ENCODE data around the gene TRAPPC11.
"Not testable (repeated sequence)": the region's sequence is repeated elsewhere in the genome, so short reads cannot be mapped to it uniquely, and the experiment has no call there.

The TRAPPC11 gene

DNA sequence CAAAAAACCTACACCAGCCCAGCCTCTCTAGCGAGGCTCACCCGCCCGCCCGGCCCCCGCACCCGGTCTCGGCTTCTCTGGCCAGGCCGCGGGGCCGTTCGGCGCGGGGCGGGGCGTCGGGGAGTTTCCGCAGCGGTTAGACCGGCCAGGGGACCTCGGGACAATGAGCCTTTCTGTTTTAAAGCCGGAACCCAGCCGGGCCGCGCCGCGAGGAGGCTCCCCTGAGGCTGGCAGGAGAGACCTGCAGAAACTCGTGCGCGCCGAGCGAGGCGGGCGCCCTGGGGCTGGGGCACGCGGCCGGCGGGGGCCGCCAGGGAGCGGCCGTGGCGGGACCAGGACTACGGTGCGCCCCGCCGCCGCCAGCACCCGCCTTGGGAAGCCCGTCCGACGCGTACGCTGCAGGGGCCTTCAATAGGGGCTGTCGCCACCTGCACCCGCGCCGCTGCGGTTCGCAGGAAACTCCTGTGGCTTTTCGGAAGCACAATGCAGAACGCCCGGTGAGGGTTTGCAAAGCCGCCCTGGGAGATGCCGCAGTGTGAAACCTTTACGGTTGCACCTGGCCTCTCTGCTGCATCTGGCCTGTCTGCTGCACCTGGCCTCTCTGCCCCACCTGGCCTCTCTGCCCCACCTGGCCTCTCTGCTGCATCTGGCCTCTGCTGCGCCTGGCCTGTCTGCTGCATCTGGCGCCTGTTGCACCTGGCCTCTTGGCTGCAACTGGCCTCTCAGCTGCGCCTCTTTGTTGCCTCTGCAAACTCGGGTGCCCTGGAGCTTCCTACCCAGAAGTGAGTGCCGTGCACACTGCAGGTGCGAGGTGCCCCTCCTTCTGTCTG lies 63.9 kb downstream of the TRAPPC11 start:
- DNase-seq, result peak; percentile 66

GRCh38 chr4:183723561-183724228 lies 64.6 kb downstream of the TRAPPC11 start:
- DNase-seq, result no peak

GRCh38 chr4:183725585-183725984 lies 66.5 kb downstream of the TRAPPC11 start:
- not testable (repeated sequence) for DNase-seq

DNA sequence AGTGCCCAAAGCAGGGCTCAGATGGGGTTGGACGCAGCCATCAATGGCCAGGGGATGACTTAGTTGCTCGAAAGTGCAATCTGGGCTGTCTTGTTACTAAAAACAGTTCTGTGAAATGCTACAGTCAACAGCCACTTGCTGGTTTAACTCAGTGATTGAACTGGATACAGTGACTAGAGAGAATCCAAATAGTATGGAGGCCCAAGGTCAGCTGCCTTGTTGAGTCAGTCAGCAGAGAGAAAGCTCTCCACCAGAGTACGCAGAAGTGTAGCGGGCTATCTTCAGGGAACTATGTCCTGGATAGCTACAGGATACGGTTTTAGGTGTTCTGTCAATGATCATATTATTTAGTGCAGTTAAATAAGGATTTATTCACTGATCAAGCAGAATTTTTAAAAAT lies 68.4 kb downstream of the TRAPPC11 start:
- DNase-seq, result no peak

DNA sequence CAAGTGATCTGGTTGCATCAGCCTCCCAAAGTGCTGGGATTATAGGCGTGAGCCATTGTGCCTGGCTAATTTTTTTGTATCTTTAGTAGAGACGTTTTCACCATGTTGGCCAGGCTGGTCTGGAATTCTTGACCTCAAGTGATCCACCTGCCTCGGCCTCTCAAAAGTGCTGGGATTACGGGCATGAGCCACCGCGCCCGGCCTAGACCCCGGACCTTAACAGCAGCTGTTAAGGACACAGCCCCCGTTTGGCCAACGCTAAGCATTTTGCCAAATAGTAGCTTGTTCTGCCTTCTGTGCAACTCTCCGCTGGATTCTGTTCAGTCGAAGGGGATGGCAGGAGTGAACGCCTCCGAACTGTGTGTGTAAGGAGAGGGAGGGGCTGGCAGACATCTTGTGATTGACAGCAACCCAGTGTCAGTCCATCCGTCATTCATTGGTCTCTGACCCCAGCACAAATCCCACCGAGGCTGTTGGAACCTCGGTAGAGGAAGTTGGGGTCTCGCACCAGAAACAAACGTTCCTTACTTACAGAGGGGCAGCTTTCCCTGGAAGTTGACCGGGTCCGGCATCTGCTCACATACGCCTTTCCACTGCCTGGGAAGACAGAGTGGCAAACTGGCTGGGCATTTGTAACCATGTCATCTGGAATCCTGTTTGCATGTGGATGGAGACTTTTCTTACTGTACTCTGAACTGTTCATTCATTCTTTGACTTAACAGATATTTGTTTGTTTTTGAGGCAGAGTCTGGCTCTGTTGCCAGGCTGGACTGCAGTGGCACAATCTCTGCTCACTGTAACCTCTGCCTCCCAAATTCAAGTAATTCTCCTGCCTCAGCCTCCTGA lies 69.4 kb downstream of the TRAPPC11 start:
- no peak for DNase-seq

GRCh38 chr4:183729069-183729406 lies 69.9 kb downstream of the TRAPPC11 start:
- no peak for DNase-seq

DNA sequence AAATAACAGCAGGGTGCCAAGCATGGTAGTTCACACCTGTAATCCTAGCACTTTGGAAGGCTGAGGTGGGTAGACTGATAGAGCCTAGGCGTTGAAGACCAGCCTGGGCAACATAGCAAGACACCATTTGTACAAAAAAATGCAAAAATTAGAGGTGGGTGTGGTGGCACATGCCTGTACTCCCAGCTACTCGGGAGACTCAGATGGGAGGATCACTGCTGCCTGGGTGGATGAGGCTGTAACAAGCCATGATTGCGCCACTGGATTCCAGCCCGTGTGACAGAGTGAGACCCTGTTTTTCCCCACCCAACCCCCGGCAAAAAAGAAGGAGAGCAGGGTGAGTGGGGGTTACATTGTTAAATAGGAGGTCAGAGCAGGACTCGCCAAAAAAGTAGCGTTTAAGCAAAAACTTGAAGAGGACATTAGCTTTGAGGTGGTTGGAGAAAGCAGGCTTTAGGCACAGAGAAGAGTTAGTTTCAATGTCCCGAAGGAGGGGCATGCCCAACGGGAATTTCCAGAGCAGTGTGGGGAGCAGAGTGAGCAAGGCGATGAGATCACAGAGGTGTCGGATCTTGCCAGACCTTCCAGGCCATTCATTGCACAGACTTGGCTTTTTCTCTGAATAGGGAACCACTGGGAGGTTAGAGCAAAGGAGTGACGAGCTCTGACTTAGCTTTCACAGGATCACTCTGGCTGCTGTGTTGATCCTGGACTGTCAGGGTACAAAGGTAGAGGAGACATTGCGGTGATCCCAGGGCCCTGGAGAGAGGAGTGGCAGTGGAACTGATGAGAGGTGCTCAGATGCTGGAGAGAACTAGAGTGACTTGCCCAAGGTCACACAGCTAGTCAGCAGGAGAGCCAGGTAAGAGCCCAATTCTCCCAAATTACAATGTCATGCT lies 70.6 kb downstream of the TRAPPC11 start:
- DNase-seq, result no peak

DNA sequence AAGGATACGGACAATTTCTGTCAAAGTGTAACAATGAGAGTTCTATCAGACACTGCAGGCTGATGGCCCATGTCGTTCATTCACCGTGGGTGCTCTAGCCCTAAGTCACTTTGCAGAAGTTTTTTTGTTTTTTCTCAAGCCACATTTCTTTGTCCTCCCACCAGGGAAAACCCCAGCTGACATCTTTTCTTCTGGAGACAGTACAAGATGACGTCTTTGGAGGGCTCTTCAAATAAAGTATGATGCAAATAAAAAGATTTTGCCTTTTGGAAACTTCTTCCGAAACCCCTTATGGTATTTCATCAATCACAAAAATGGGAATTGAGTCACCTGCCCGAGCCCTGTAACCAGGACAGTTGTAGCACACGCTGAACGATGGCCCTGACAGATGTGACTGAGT lies 73.2 kb downstream of the TRAPPC11 start:
- DNase-seq, result no peak

- DNase-seq, result no peak
Measured at GRCh38 chr4:183733181-183733580, 74.1 kb downstream of the TRAPPC11 start.

DNA sequence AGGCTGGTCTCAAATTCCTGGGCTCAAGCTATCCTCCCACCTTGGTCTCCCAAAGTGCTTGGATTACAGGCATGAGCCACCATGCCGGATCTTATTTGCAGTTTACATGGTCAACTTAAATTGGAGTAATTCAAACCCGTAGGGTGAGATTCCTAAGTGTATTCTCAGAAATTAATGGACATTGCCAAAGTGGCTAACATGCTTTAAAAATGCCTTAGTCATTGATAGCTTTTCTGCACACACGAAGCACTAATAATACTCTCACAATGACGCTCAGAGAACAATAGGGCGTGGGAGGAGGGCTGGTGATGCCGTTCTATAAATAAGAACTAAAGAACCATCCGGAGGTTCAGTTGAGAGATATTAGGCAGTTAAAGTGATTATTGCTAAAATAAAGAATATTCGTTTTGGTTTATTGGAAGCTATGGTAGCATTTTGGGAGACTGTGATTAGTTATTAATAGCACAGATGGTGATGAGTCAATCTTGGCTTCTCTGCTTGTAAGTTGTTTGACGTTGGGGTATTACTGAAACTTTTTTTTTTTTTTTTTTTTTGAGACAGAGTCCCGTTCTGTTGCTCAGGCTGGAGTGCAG lies 79.1 kb downstream of the TRAPPC11 start:
- no peak for DNase-seq

DNA sequence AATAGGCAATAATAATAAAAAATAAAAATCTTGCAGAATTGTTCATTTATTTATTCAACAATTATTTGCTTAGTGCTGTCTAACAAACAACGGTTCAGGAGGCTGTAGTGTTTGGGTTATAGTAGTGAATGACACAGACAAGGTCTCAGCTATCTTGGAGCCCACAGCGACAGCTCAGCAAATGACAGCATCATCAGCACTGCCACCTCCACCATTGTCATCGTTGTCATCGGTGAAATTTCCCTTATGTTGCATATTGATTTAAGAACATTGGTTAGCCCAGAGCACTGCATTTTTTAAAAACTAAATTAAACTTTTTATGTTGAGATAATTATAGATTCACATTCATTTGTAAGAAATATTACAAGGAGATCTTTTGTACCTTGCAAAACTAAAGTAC lies 79.9 kb downstream of the TRAPPC11 start:
- DNase-seq, result no peak

GRCh38 chr4:183746305-183747229 lies 87.5 kb downstream of the TRAPPC11 start:
- peak; percentile 80 for DNase-seq

DNA sequence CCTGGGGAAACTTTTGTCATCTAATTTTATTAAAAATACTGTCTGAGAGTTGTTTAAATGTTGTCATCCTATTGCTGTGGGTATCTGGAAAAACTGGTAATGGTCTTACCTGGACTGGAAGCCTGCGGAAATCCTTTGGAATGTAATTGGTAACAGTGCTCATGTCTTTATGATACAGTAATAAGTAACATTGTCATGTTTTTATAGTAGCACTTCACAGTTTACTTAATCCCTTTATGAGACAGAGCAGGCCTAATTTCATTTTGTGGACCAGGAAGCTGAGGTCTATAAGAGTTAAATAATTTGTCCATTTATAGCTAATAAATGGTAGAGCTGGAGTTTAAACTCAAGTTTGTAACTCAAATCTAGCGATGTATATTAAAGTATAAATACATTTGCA lies 88.3 kb downstream of the TRAPPC11 start:
- no peak for DNase-seq

- DNase-seq, result peak; percentile 74
Measured at GRCh38 chr4:183747931-183748670, 89.0 kb downstream of the TRAPPC11 start.

DNA sequence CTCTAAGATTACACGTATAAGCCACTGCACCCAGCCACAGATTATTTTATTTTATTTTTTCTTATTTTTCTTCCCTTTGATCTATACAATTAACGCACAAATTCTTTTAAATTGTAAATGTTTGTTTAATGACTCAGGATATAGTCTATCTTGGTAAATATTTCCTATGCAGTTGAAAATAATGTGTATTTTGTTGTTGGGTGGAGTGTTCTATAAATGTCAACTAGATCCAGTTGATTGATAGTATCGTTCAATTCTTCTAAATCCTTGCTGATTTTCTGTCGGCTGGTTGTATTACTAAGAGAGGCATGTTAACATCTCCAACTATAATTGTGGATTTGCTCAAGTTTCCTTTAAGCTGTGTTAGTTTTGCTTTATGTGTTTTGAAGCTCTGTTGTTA lies 92.0 kb downstream of the TRAPPC11 start:
- no peak for DNase-seq

- DNase-seq, result no peak
Measured at GRCh38 chr4:183755596-183755995, 96.5 kb downstream of the TRAPPC11 start.

DNA sequence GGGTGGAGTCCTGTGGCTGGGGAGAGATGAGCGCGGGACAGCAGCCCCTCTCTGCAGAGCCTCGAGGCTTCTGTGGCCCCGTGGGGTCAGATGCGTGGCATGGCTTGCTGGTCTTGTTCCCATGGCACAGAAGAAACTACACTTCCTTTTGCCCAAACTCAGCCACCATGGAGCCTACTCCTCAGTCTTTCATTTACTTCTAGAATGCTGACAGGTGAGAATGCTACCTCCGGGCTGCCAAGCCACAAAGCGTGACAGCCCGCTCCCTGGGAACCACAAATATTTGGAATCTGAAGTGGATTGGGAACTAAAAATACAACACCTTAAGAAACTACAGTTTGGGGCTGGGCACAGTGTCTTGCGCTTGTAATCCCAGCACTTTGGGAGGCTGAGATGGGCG lies 98.0 kb downstream of the TRAPPC11 start:
- DNase-seq, result no peak

DNA sequence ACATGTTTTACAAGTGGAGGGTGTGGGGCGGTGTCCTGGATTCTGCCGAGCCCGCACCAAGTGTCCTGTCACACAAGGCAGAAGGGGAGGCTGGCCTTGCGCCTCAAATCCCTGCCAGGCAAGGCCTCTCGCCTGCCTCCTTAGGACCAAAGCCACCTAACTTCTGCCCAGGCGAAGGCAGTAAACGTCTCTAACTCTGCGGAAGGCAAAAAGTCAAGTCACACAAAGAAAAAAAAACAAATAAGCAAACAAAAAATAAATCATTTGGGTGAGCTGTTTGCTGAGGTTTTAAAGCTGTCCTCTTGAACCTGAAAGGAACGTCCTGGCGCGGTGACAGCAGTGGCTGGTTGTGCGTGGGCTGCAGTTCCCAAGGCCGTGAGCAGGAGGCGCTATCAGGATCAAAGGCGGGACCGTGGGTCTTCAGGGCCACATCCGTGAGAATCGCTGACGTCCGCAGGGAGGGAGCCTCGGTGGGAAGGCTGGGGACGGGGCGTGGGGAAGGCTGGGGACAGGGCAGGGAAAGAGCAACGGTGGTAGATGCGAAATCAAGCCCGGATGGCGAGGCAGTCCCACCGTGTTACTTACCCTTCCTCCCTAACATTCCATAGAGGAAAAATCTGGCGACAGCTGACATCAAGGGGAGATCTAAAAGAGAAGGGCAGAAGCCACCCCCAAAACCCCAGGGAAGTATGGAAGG lies 99.1 kb downstream of the TRAPPC11 start:
- DNase-seq, result no peak

GRCh38 chr4:183758758-183759447 lies 99.8 kb downstream of the TRAPPC11 start:
- DNase-seq, result no peak

All from left hindlimb (tissue), 1 donor.